SIG-M5 (cell line): ENCODE results near the gene CANT1.
"Not testable (repeated sequence)": the region's sequence is repeated elsewhere in the genome, so short reads cannot be mapped to it uniquely, and the experiment has no call there.

Source experiments
- DNase-seq: peaks from one replicate; lab custom pipeline; 2025; lab: John Stamatoyannopoulos, UW

The CANT1 gene

DNA sequence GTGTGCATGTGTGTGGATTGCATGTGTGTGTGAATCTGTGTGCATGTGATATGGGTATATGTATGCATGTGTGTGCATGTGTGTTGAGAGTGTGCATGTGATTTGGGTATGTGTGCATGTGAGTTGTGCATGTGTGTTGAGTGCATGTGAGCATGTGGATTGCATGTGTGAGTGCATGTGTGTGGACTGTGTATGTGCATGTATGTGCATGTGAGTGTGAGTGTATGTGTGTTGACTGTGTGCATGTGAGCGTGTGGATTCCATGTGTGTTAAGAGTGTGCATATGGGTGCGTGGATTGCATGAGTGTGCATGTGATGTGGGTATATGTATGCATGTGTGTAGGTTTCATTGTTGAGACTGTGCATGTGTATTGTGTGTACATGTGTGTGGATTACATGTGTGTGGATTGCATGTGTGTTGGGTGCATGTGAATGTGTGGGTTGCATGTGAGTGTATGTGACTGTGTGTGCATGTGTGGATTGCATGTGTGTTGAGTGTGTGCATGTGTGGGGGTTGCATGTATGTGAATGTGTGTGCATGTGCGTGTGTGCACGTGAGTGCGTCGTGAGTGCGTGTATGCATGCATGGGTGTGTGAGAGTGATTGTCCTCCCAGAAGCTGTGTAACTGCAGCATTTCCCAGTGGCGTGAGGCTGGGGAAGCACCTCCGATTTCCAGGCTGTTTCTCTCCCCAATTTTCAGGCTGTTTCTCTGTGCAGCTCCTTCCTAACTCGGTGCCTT, 33.8 kb upstream of the CANT1 start:
- DNase-seq: no peak

GRCh38 chr17:79042421-79043190, 33.0 kb upstream of the CANT1 start:
- DNase-seq: no peak

- no peak for DNase-seq
Measured at GRCh38 chr17:79041723-79042420, 32.3 kb upstream of the CANT1 start.

DNA sequence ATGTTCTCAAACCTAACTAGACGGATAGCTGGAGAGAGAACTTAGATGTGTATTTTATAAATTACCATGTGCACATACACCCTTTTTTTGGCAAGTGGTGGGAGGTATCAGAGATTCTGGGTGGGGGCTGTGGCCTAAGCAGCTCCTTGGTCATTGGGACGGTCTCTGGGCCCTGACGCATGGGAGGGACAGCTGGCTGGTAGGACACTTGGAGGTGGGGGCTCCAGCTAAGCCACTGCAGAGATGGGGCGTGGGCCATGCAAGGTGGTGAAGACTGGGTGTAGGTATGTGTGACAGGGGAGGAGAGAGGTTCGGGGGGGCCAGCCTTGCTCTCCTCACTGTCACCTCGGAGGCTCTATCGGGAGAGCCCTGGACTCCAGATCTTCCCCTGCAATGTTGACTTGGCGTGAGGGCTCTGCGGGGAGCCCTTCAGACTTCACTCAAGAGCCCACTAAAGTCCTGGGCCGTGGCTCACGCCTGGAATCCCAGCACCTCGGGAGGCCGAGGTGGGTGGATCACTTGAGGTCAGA, 31.5 kb upstream of the CANT1 start:
- DNase-seq: no peak

GRCh38 chr17:79039886-79040285, 30.3 kb upstream of the CANT1 start:
- DNase-seq: no peak

DNA sequence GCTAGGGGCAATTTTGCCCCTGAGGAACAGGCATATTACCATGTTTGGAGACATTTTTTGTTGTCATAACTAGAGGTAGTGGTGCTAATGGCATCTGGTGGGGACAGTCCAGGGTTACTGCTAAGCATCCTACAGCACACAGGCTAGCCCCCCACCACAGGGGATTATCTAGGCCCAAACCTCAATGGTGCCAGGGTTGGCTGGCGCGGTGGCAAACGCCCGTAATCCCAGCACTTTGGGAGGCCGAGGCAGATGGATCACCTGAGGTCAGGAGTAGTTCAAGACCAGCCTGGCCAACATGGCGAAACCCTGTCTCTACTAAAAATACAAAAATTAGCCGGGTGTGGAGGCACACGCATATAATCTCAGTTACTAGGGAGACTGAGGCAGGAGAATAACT, 29.6 kb upstream of the CANT1 start:
- no peak for DNase-seq

GRCh38 chr17:79038545-79039135, 29.1 kb upstream of the CANT1 start:
- no peak for DNase-seq

- no peak for DNase-seq
Measured at GRCh38 chr17:79036596-79036995, 27.0 kb upstream of the CANT1 start.

GRCh38 chr17:79036181-79036580, 26.6 kb upstream of the CANT1 start:
- no peak for DNase-seq

GRCh38 chr17:79035686-79036085, 26.1 kb upstream of the CANT1 start:
- no peak for DNase-seq

- DNase-seq: no peak
Measured at GRCh38 chr17:79034931-79035485, 25.4 kb upstream of the CANT1 start.

GRCh38 chr17:79033741-79034501, 24.4 kb upstream of the CANT1 start:
- DNase-seq: no peak

DNA sequence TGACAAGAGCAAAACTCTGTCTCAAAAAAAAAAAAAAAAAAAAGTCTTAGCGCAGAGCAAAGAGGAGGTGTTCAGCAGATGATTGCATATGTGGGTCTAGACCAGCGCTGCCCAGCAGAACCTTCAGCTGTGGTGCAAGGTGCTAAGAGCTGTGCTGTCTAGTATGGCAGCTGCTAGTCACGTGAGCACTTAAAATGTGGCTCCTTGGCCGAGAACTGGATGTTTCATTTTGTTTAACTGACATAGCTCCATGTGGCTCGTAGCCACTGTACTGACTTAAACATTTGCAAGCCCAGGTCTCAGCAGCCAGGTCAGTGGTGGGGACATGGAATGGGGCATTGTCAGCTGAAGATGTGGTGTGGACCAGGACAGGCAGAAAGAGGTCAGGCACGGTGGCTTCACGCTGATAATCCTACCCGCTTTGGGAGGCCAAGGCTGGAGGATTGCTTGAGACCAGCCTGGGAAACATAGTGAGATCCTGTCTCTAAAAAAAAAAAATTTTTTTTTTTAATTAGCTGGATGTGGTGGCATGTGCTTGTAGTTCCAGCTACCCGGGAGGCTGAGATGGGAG, 23.6 kb upstream of the CANT1 start:
- no peak for DNase-seq

DNA sequence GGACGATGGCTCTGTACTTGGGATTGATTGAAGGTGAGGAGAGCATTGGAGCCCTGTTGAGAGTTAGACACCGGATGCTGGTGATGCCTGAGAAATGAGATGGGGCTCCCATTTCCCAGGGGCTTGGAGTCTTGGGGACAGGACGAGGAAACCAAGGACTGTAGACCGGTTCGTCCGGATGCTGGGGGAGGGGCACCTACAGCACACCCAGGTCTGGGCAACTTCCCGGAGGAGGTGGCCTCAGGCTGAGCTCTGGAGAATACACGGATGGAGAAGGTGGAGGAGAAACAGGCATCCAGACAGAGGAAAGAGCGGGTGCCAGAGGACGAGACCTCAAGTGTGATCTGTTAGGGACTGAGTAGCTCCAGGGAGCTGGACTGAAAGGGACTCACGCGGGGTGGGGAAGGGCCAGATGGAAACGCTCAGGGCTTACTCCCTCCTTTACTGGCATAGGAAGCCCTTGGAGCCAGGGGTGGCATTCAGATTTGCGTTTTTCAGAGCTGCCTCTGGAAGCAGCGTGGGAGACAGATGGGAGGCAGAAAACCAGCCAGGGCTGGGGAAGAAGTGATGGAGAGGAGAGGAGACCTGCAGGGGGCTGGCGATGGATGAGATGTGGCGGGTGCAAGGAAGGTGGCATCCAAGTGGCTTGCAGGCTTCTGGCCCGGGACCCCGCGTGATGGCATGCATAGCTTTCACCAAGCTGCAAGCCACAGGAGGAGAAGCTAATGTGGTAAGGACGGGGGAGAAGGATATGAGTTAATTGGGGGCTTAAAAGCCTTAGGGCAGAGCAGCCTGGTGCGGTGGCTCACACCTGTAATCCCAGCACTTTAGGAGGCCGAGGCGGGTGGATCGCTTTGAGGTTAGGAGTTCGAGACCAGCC, 22.7 kb upstream of the CANT1 start:
- no peak for DNase-seq

- DNase-seq: not testable (repeated sequence)
Measured at GRCh38 chr17:79030636-79031035, 21.1 kb upstream of the CANT1 start.

DNA sequence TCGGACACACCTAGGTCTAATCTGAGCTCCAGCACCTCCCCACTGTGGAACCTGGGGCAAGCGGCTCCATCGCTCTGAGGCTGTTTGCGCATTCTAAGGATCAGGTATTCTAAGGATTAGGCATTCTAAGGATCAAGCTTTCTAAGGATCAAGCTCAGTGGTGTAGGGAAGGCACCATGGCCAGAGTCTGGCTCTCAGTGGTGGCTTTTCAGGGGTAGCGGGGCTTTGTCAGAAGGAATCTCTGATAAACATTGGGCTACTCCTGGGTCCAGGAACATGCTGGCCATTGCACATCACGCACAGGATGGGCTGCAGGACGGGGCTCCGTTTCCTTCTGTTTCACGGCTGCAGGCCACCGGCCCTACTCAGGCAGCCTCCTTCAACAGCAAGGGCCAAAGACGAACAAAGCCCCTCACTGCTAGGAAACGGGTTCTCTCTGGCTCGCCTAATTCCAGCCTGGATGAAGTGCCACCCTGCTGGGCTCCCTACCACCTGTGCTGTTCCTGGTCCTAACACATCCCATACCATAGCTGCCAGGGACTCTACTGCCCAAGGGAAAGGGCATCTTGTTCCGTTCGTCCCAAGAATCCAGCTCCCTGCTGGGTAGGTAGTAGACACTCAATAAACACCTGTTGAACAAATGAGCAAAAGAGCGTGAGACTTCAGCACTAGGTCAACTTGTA, 19.9 kb upstream of the CANT1 start:
- no peak for DNase-seq

DNA sequence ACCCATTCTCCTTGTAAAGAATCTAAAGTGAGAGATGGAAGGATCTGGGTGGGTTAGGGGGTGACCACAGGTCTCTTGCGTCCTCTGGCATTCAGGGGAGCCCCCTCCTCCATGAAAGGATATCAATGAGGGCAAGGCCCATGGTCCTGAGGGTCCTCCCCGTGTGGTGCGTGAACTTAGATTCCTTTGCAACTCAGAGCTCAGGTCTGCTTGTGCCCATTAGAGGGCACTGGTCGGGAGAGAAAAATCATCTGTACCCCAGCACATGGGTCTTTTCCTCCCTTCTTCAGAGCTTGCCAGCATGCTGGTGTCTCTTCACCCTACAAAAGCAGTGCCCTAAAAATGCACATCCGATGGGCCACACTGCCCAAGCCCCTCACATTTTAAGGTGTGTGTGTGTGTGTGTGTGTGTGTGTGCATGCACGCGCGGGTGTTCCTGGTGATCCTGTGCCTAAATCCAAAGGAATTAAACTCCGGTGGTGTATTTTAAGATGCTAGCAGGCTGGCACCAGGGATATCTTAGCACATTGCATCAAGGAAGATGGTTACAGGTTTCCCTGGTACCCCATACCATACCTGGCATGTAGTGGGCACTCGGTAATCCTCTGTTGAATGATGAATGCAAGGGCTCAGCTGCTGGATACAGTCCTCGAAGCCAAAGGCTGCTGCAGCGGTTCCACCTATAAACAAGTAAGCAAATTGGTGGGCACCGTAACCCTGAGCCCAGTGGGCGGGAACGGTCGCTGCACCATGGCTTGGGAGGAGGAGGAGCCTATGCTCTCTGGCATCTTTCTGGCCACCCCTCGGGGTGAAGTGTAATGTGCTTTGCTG, 19.1 kb upstream of the CANT1 start:
- no peak for DNase-seq

DNA sequence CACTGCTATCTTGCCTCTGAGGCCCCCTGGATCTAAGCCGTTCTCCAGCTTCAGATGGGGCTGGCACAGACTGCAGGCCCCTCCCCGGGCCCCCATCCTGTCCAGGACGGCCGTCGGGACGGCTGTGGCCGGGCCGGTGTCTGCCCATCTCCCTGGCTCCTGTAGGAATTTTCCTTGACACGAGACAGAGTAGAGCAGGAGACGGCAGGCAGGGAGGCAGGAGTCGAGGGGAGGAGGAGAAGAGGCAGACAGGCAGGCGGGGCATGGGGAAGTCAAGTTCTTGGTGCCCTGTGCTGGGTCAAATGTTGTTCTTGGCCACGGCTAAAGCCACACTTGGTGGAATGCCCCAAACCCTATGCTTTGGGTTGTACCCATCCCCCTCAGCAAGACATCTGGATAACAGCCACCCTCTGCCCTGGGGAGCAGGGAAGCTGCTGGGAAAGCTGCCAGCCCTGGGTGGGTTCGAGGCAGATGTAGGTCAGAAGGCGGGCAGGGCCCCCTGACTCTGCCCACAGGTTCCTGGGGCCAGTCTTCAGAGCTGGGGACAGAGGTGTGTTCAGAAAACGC, 18.4 kb upstream of the CANT1 start:
- DNase-seq: no peak
